Mucosa of descending colon (tissue), 3 donors: ENCODE results near the gene APP. TPM values are rescaled to one million over a fixed set of nuclear protein-coding genes. Genes with fewer than 3 reads are reported as not detected.

Source experiments
- ATAC-seq: fragments of 200-7000 bp; cut with Tn5 transposase; one replicate; pipeline ENCODE4 v1.9.1; 2020; ENCODE audit warnings: mild to moderate bottlenecking, moderate library complexity
- DNase-seq, 3 donors: peaks; one replicate each; pipeline ENCODE4 v3.0.0-alpha.2; 2020
- H3K36me3 ChIP-seq: fragments of 200-600 bp; one replicate; pipeline ENCODE4 v1.8.0; 2021; ENCODE audit warnings: low read depth, mild to moderate bottlenecking
- H3K4me1 ChIP-seq: fragments of 200-600 bp; one replicate; pipeline ENCODE4 v1.8.0; 2021; ENCODE audit warnings: low read depth, mild to moderate bottlenecking
- H3K4me3 ChIP-seq: fragments of 200-600 bp; one replicate; pipeline ENCODE4 v1.8.0; 2021; ENCODE audit warnings: mild to moderate bottlenecking
- H3K9me3 ChIP-seq: fragments of 200-600 bp; one replicate; pipeline ENCODE4 v1.8.0; 2021; ENCODE audit warnings: mild to moderate bottlenecking
- CTCF ChIP-seq: fragments of 200-600 bp; IDR thresholded peaks from one replicate; pipeline ENCODE4 v1.8.0; 2022; ENCODE audit warnings: antibody characterized with exemption, mild to moderate bottlenecking
- intact Hi-C, 2 donors: fragments of 100-400 bp; cut with DNase I in 1 of 2; cut with micrococcal nuclease in 1 of 2; formaldehyde crosslinking; loops; one replicate each; pipeline versions ENCODE4 v1.11.0 to v1.11.1; 2022; cut with DNase I, micrococcal nuclease
- total RNA-seq, 3 donors: library from RNA; stranded (reverse); fragmentation: NEBNext Ultra II Directional in 2 of 3; extraction: Animal tissue kit (Norgen Biotek cat#: 25700) in 2 of 3; gene quantifications; one replicate each; pipeline versions ENCODE4 v1.2.1 to v1.2.4, GENCODE V29; 2021 to 2023
- donor health status: DM: no; HTN: no; CAD: no; lungs with moderate emphysema.
- donor health status: DM: no; HTN: no; CAD: no.
- donor health status: DM: no; HTN: yes; CAD: no.

Gene APP
- total RNA-seq, 3 donors from 2014 or later: 573 to 666 (median 579) TPM

GRCh38 chr21:25964015-25964414 is 206.6 kb downstream of the APP start:
- H3K4me1 ChIP-seq: no peaks in the 10 kb centered on the region
- TF ChIP-seq CTCF: no peak
- intact Hi-C loops: no loop called here
- H3K36me3 ChIP-seq: no peaks in the 10 kb centered on the region
- DNase-seq (no peak), ATAC-seq (peak; percentile 68)
- H3K9me3 ChIP-seq: no peaks in the 10 kb centered on the region
- no peak overlapping the region for H3K4me3 ChIP-seq

- DNase-seq (peak in 1 of 3 donors; percentile 41), ATAC-seq (peak; percentile 92)
- Histone ChIP-seq H3K36me3 (no peaks in the 10 kb centered on the region), H3K4me1 (no peaks in the 10 kb centered on the region), H3K4me3 (no peak overlapping the region), H3K9me3 (no peaks in the 10 kb centered on the region)
- no peak for TF ChIP-seq CTCF
- intact Hi-C loops: no loop called here
These were observed 207.4 kb downstream of the APP start for GRCh38 chr21:25963181-25963580.

- no peak for TF ChIP-seq CTCF
- no peak overlapping the region for H3K4me3 ChIP-seq
- H3K9me3 ChIP-seq: no peaks in the 10 kb centered on the region
- ATAC-seq: no peak
- no peak for DNase-seq
- intact Hi-C loops: no loop called here
- H3K4me1 ChIP-seq: no peaks in the 10 kb centered on the region
- H3K36me3 ChIP-seq: no peaks in the 10 kb centered on the region
These were observed 209.5 kb downstream of the APP start for GRCh38 chr21:25961042-25961441.

GRCh38 chr21:25960402-25960801 is 210.2 kb downstream of the APP start:
- H3K4me3 ChIP-seq: no peak overlapping the region
- H3K4me1 ChIP-seq: no peaks in the 10 kb centered on the region
- ATAC-seq: no peak
- H3K9me3 ChIP-seq: no peaks in the 10 kb centered on the region
- TF ChIP-seq CTCF: no peak
- DNase-seq: no peak
- H3K36me3 ChIP-seq: no peaks in the 10 kb centered on the region
- intact Hi-C loops: no loop called here

- no peaks in the 10 kb centered on the region for H3K36me3 ChIP-seq
These were observed 210.8 kb downstream of the APP start for GRCh38 chr21:25959799-25960198.

More at GRCh38 chr21:25959799-25960198, 210.8 kb downstream of the APP start:
- intact Hi-C loops: no loop called here
- no peaks in the 10 kb centered on the region for H3K9me3 ChIP-seq
- ATAC-seq: no peak
- H3K4me1 ChIP-seq: no peaks in the 10 kb centered on the region
- no peak for TF ChIP-seq CTCF
- no peak overlapping the region for H3K4me3 ChIP-seq
- DNase-seq: no peak
